Measurements from ENCODE around the gene ACOXL. TPM values are rescaled to one million over a fixed set of nuclear protein-coding genes. Genes with fewer than 3 reads are reported as not detected.
"Not testable (repeated sequence)": the region's sequence is repeated elsewhere in the genome, so short reads cannot be mapped to it uniquely, and the experiment has no call there.

The ACOXL gene
- total and polyA plus RNA-seq, 2 donors = 0.38 to 0.41 TPM

DNA sequence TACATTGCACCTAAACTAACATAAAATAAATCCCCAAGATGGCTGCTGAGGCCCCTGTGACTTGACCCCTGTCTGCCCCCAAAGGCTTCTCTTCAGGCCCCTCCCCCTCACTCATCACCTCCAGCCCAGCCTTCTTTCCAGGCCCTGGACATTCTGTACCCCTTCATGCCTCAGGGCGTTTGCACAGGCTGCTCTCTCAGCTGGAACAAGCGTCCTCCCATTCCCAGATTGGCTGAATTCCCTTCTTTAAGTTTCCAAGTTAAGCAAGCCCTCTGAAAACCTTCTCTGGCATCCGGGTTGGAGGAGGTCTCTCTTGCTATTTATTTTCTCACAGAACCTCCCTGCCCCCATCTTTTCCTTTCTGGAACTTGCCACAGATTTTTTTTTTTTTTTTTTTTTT is 223.2 kb downstream of the ACOXL start:
- Histone ChIP-seq H3K27me3 (ENCODE audit: control insufficient read depth in 2 of 2, insufficient read depth in 1 of 2, low read length in 1 of 2) (no peaks in the 10 kb centered on the region), H3K4me1 (ENCODE audit: control insufficient read depth in 2 of 2, insufficient read depth in 2 of 2, low read length in 2 of 2) (no peaks in the 10 kb centered on the region), H3K9me3 (ENCODE audit: control insufficient read depth in 2 of 2, insufficient read depth in 1 of 2, low read length in 1 of 2) (no peaks in the 10 kb centered on the region), H3K36me3 (ENCODE audit: control insufficient read depth in 2 of 2, insufficient read depth in 2 of 2, low read length in 1 of 2) (no peaks in the 10 kb centered on the region), H3K4me3 (ENCODE audit: low read length in 2 of 2) (no peak overlapping the region), H3K27ac (ENCODE audit: low read depth in 1 of 2, low read length in 1 of 2) (no peak overlapping the region)
- DNase-seq (ENCODE audit: low read depth in 6 of 9, low spot score in 9 of 9) = no peak
- WGBS = 92% methylated on average over 3 of the region's 3 CpGs

DNA sequence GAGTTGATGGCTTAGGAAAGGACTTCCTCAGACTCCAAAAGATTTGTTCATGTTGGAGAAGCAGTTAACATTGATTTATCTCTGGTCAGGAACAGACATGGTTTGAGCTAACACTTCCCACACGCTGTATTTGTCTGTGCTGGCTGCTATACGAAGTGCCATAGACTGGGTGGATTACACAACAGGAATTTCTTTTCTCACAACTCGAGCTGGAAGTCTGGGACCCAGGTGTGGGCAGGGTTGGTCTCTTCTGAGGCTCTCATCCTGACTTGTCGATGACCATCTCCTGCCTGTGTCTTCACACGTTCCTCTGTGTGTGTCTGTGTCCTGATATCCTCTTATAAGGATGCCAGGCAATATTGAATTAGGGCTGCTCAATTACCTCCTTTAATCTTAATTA is 224.9 kb downstream of the ACOXL start:
- no peaks in the 10 kb centered on the region for H3K4me1 ChIP-seq (ENCODE audit: control insufficient read depth in 2 of 2, insufficient read depth in 2 of 2, low read length in 2 of 2)
- no peak overlapping the region for H3K27ac ChIP-seq (ENCODE audit: low read depth in 1 of 2, low read length in 1 of 2)
- no peak overlapping the region for H3K4me3 ChIP-seq (ENCODE audit: low read length in 2 of 2)
- no peaks in the 10 kb centered on the region for H3K36me3 ChIP-seq (ENCODE audit: control insufficient read depth in 2 of 2, insufficient read depth in 2 of 2, low read length in 1 of 2)
- H3K27me3 ChIP-seq (ENCODE audit: control insufficient read depth in 2 of 2, insufficient read depth in 1 of 2, low read length in 1 of 2) = no peaks in the 10 kb centered on the region
- DNase-seq (ENCODE audit: low read depth in 6 of 9, low spot score in 9 of 9) = no peak
- H3K9me3 ChIP-seq (ENCODE audit: control insufficient read depth in 2 of 2, insufficient read depth in 1 of 2, low read length in 1 of 2) = no peaks in the 10 kb centered on the region
- WGBS = 90% methylated on average over 5 of the region's 5 CpGs

DNA sequence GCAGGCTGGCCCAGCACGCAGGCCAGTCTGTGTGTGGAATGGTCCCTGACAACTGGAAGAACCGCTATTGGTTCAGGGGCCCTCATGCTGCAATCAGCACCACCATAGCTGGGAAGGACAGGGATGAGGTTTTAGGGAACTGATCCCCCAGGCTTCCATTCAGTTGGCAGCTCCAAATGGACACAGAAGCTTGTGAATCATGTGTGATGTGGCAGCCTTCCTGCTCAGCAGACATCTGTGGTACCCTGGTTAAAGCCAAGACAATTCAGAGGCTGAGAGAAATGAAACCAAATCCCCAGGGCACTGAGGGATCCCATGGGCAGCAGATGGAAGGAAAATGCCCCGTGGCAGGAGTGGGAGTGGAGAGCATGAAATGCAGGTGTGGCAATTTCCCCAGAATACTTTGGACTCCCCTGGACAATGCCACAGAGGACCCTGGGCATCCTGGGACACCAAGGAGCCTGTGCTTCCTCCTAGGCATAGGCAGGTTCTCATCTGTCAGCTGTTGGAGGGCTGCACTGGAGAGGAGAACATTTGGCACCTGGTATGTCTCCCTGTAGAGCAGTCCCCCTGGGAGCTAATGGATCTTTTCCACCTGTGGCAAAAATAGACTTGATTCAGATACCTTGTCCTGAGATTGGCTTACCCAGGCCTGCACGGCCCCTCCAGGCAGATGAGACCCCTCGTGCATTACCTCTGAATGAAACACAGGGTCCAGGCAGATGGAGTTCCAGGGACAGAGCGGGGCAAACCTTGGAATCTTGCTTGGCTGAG is 226.2 kb downstream of the ACOXL start:
- DNase-seq (ENCODE audit: low read depth in 6 of 9, low spot score in 9 of 9) = no peak
- 96% methylated on average over 6 of the region's 6 CpGs for WGBS
- Histone ChIP-seq H3K27ac (ENCODE audit: low read depth in 1 of 2, low read length in 1 of 2) (no peak overlapping the region), H3K4me3 (ENCODE audit: low read length in 2 of 2) (no peak overlapping the region), H3K9me3 (ENCODE audit: control insufficient read depth in 2 of 2, insufficient read depth in 1 of 2, low read length in 1 of 2) (no peaks in the 10 kb centered on the region), H3K4me1 (ENCODE audit: control insufficient read depth in 2 of 2, insufficient read depth in 2 of 2, low read length in 2 of 2) (no peaks in the 10 kb centered on the region), H3K36me3 (ENCODE audit: control insufficient read depth in 2 of 2, insufficient read depth in 2 of 2, low read length in 1 of 2) (no peaks in the 10 kb centered on the region), H3K27me3 (ENCODE audit: control insufficient read depth in 2 of 2, insufficient read depth in 1 of 2, low read length in 1 of 2) (no peaks in the 10 kb centered on the region)

DNA sequence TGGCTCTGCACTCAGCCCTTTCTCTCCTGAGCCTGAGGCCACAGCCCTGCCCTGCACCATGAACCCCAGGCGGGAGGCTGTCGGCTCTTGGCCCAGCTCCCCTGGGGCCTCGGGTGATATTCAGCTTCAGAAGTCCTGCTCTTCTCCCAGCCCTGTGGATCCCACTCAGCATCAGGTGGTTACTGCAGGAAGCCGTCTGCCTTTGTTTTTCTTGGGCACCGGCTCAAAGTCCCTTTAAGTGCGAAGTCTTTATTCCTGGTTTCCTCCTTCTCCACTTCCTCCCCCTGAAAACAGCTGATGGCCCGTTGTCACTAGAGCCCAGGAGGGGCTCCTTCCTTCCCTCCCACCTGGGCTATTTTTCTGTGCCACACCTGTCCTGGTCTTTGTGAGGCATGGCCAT is 226.8 kb downstream of the ACOXL start:
- Histone ChIP-seq H3K27ac (ENCODE audit: low read depth in 1 of 2, low read length in 1 of 2) (no peak overlapping the region), H3K4me1 (ENCODE audit: control insufficient read depth in 2 of 2, insufficient read depth in 2 of 2, low read length in 2 of 2) (no peaks in the 10 kb centered on the region), H3K27me3 (ENCODE audit: control insufficient read depth in 2 of 2, insufficient read depth in 1 of 2, low read length in 1 of 2) (no peaks in the 10 kb centered on the region), H3K4me3 (ENCODE audit: low read length in 2 of 2) (no peak overlapping the region), H3K36me3 (ENCODE audit: control insufficient read depth in 2 of 2, insufficient read depth in 2 of 2, low read length in 1 of 2) (no peaks in the 10 kb centered on the region), H3K9me3 (ENCODE audit: control insufficient read depth in 2 of 2, insufficient read depth in 1 of 2, low read length in 1 of 2) (no peaks in the 10 kb centered on the region)
- no peak for DNase-seq (ENCODE audit: low read depth in 6 of 9, low spot score in 9 of 9)
- 80% methylated on average over 7 of the region's 7 CpGs for WGBS

GRCh38 chr2:110960281-110960680 is 227.9 kb downstream of the ACOXL start:
- no peak for DNase-seq (ENCODE audit: low read depth in 6 of 9, low spot score in 9 of 9)
- H3K36me3 ChIP-seq (ENCODE audit: control insufficient read depth in 2 of 2, insufficient read depth in 2 of 2, low read length in 1 of 2) = no peaks in the 10 kb centered on the region
- no peaks in the 10 kb centered on the region for H3K27me3 ChIP-seq (ENCODE audit: control insufficient read depth in 2 of 2, insufficient read depth in 1 of 2, low read length in 1 of 2)
- H3K4me1 ChIP-seq (ENCODE audit: control insufficient read depth in 2 of 2, insufficient read depth in 2 of 2, low read length in 2 of 2) = no peaks in the 10 kb centered on the region
- no peaks in the 10 kb centered on the region for H3K9me3 ChIP-seq (ENCODE audit: control insufficient read depth in 2 of 2, insufficient read depth in 1 of 2, low read length in 1 of 2)
- H3K4me3 ChIP-seq (ENCODE audit: low read length in 2 of 2) = no peak overlapping the region
- 87% methylated on average over 10 of the region's 10 CpGs for WGBS
- H3K27ac ChIP-seq (ENCODE audit: low read depth in 1 of 2, low read length in 1 of 2) = no peak overlapping the region

DNA sequence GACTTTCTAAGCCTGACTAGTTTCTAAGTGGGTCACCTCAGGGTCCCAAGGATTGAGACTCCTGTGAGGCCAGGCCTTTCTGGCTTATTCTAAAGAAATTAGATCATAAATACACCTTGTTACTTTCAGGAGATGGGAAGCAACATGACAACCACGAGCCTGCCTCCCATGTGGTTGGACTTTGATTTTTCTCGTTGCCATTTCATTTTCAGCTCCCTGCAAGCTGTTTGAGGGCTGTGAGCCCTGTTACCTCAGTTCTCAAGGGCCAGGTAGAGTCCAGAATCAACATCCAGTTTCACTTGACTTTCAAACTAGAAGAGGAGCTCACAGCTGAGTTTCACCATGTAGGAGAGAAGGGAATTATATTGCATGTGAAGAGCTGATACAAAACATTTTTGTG is 228.6 kb downstream of the ACOXL start:
- WGBS = 83% methylated on average over 2 of the region's 2 CpGs

DNA sequence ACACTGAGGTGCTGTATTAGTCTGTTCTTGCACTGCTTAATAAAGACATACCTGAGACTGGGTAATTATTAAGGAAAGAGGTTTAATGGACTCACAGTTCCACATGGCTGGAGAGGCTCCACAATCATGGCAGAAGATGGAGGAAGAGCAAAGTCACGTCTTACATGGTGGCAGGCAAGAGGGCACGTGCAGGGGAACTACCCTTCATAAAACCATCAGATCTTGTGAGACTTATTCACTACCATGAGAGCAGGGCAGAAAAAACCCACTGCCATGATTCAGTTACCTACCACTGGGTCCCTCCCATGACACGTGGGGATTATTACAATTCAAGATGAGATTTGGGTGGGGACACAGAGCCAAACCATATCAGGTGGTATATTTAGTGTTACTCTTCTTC is 229.3 kb downstream of the ACOXL start:
- not testable (repeated sequence) for H3K36me3 ChIP-seq (ENCODE audit: control insufficient read depth in 2 of 2, insufficient read depth in 2 of 2, low read length in 1 of 2); DNase-seq (ENCODE audit: low read depth in 6 of 9, low spot score in 9 of 9); H3K27ac ChIP-seq (ENCODE audit: low read depth in 1 of 2, low read length in 1 of 2); H3K9me3 ChIP-seq (ENCODE audit: control insufficient read depth in 2 of 2, insufficient read depth in 1 of 2, low read length in 1 of 2); H3K4me1 ChIP-seq (ENCODE audit: control insufficient read depth in 2 of 2, insufficient read depth in 2 of 2, low read length in 2 of 2); H3K4me3 ChIP-seq (ENCODE audit: low read length in 2 of 2); H3K27me3 ChIP-seq (ENCODE audit: control insufficient read depth in 2 of 2, insufficient read depth in 1 of 2, low read length in 1 of 2)
- WGBS = 97% methylated on average over 3 of the region's 3 CpGs

More for the DNA sequence above, 228.6 kb downstream of the ACOXL start:
- DNase-seq (ENCODE audit: low read depth in 6 of 9, low spot score in 9 of 9) = no peak
- H3K4me1 ChIP-seq (ENCODE audit: control insufficient read depth in 2 of 2, insufficient read depth in 2 of 2, low read length in 2 of 2) = no peaks in the 10 kb centered on the region
- no peaks in the 10 kb centered on the region for H3K27me3 ChIP-seq (ENCODE audit: control insufficient read depth in 2 of 2, insufficient read depth in 1 of 2, low read length in 1 of 2)
- H3K4me3 ChIP-seq (ENCODE audit: low read length in 2 of 2) = no peak overlapping the region
- H3K9me3 ChIP-seq (ENCODE audit: control insufficient read depth in 2 of 2, insufficient read depth in 1 of 2, low read length in 1 of 2) = no peaks in the 10 kb centered on the region
- H3K36me3 ChIP-seq (ENCODE audit: control insufficient read depth in 2 of 2, insufficient read depth in 2 of 2, low read length in 1 of 2) = no peaks in the 10 kb centered on the region
- H3K27ac ChIP-seq (ENCODE audit: low read depth in 1 of 2, low read length in 1 of 2) = no peak overlapping the region

DNA sequence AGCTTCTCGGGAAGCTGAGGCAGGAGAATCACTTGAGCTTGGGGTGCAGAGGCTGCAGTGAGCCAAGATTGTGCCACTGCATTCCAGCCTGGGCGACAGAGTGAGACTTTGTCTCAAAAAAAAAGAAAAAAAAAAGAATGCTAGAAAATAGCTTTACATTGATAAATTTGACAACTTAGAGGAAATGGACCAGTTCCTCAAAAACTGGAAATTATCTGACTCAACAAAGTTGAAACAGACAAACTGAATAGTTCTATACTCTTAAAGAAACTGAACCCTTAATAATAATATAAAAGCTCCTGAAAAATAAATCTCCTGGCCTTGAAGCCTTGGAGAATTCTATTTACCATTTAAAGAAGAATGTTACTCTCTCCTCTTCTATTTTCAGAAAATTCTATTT is 237.3 kb downstream of the ACOXL start:
- Histone ChIP-seq H3K27me3 (ENCODE audit: control insufficient read depth in 2 of 2, insufficient read depth in 1 of 2, low read length in 1 of 2) (no peaks in the 10 kb centered on the region), H3K9me3 (ENCODE audit: control insufficient read depth in 2 of 2, insufficient read depth in 1 of 2, low read length in 1 of 2) (peaks cover 2 to 5% of the 10 kb centered on the region in 2 donors), H3K27ac (ENCODE audit: low read depth in 1 of 2, low read length in 1 of 2) (no peak overlapping the region), H3K4me1 (ENCODE audit: control insufficient read depth in 2 of 2, insufficient read depth in 2 of 2, low read length in 2 of 2) (no peaks in the 10 kb centered on the region), H3K36me3 (ENCODE audit: control insufficient read depth in 2 of 2, insufficient read depth in 2 of 2, low read length in 1 of 2) (no peaks in the 10 kb centered on the region), H3K4me3 (ENCODE audit: low read length in 2 of 2) (no peak overlapping the region)
- DNase-seq (ENCODE audit: low read depth in 6 of 9, low spot score in 9 of 9) = no peak
- WGBS = 95% methylated on average over 2 of the region's 2 CpGs

DNA sequence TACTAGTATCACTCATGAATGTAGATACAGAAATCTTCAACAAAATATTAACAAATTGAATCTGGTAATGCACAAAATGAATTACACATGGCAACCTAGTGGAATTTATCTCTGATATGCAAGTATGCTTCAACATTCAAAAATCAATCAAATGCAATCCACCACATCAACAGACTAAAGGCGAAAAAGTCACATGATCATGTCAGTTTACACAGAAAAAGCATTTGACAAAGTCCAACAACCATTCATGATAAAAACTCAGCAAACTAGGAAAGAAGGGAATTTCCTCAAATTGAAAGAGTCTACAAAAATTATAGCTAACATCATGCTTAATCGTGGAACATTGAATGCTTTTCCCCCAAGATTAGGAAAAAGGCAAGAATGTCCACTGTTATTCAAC is 237.8 kb downstream of the ACOXL start:
- WGBS = 69% methylated on average over 2 of the region's 2 CpGs
- H3K36me3 ChIP-seq (ENCODE audit: control insufficient read depth in 2 of 2, insufficient read depth in 2 of 2, low read length in 1 of 2) = no peaks in the 10 kb centered on the region
- H3K27ac ChIP-seq (ENCODE audit: low read depth in 1 of 2, low read length in 1 of 2) = no peak overlapping the region
- H3K4me3 ChIP-seq (ENCODE audit: low read length in 2 of 2) = no peak overlapping the region
- H3K4me1 ChIP-seq (ENCODE audit: control insufficient read depth in 2 of 2, insufficient read depth in 2 of 2, low read length in 2 of 2) = no peaks in the 10 kb centered on the region
- no peaks in the 10 kb centered on the region for H3K27me3 ChIP-seq (ENCODE audit: control insufficient read depth in 2 of 2, insufficient read depth in 1 of 2, low read length in 1 of 2)
- DNase-seq (ENCODE audit: low read depth in 6 of 9, low spot score in 9 of 9) = no peak
- H3K9me3 ChIP-seq (ENCODE audit: control insufficient read depth in 2 of 2, insufficient read depth in 1 of 2, low read length in 1 of 2) = peaks cover 2 to 5% of the 10 kb centered on the region in 2 donors
